HG03442 (cell line): ENCODE measurements around the gene PPTC7.

Experiments used
- ATAC-seq: cut with Tn5 transposase; IDR thresholded peaks from one replicate; pipeline ENCODE4 v1.9.1; 2021; ENCODE audit warnings: mild to moderate bottlenecking, moderate library complexity; ENCODE audit not compliant: unreplicated experiment

The PPTC7 gene

DNA sequence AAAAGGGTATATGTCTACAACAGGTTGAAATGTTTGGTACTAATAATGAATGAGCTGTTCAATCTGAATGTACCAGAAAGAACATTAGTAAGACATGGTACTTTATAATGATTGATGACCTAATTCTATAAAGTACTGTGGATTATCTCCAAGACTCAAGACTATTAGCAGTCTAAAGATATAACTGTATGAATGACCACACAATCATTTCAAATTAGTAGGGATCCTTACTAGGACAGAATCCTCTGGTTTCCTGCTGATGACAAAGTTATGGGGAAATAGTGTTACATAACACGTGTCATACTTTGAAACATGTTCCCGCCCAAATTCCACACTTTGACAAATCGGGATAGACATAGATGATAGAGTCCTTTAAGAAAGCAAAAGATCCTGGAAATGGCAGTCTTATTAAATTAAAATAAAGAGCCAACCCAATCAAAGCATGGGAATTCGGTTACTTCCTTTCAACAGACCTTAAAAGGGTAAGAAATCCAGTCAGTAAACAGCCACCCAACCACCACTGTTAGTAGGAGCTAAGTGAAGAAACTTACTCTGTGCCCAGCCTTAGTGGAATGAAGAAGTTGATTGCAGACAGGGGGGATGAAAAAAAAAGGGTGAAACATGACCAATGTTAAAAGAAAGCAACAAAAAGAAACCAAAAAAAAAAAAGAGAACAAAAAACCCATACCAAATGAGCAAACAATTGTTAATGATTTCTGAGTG, 84.0 kb downstream of the PPTC7 start:
- ATAC-seq = no peak
